Liver (tissue), 9 donors: ENCODE results near the gene SAYSD1. TPM values are rescaled to one million over a fixed set of nuclear protein-coding genes. Genes with fewer than 3 reads are reported as not detected.

ENCODE experiments used
- DNase-seq: peaks from one replicate; pipeline ENCODE4 v3.0.0-alpha.2; 2017; ENCODE audit warnings: low spot score
- H3K27ac ChIP-seq, 2 donors: one replicate each; pipeline ENCODE4 v1.7.0; 2013; ENCODE audit warnings: inconsistent platforms in 2 of 2, low read length in 2 of 2, control low read depth in 1 of 2, low read depth in 1 of 2, mild to moderate bottlenecking in 1 of 2
- H3K27me3 ChIP-seq, 4 donors: one replicate each; pipeline versions ENCODE4 v1.6.1 to v1.7.0; 2013; ENCODE audit warnings: low read length in 3 of 4, inconsistent platforms in 1 of 4, mild to moderate bottlenecking in 1 of 4, moderate library complexity in 1 of 4; ENCODE audit not compliant: control insufficient read depth in 4 of 4, insufficient read depth in 4 of 4
- H3K36me3 ChIP-seq, 4 donors: one replicate each; pipeline versions ENCODE4 v1.6.1 to v1.7.0; 2013; ENCODE audit warnings: low read length in 3 of 4, mild to moderate bottlenecking in 3 of 4, low read depth in 1 of 4, moderate library complexity in 1 of 4; ENCODE audit not compliant: control insufficient read depth in 4 of 4, insufficient read depth in 3 of 4
- H3K4me1 ChIP-seq, 4 donors: one replicate each; pipeline versions ENCODE4 v1.6.1 to v1.7.0; 2013; ENCODE audit warnings: low read length in 3 of 4, mild to moderate bottlenecking in 3 of 4, moderate library complexity in 1 of 4; ENCODE audit not compliant: control insufficient read depth in 4 of 4, insufficient read depth in 4 of 4
- H3K4me3 ChIP-seq, 3 donors: one replicate each; pipeline versions ENCODE4 v1.6.1 to v1.7.0; 2013; ENCODE audit warnings: low read length in 3 of 3, control low read depth in 1 of 3, low read depth in 1 of 3, mild to moderate bottlenecking in 1 of 3
- H3K9ac ChIP-seq, 2 donors: one replicate each; pipeline ENCODE4 v1.7.0; 2013; ENCODE audit warnings: low read length in 2 of 2, mild to moderate bottlenecking in 2 of 2, moderate library complexity in 2 of 2, control low read depth in 1 of 2, low read depth in 1 of 2
- H3K9me3 ChIP-seq, 4 donors: one replicate each; pipeline versions ENCODE4 v1.6.1 to v1.7.0; 2013; ENCODE audit warnings: low read length in 3 of 4; ENCODE audit not compliant: control insufficient read depth in 4 of 4
- EGR1 ChIP-seq, 2 donors: IDR thresholded peaks; 2 replicates each; pipeline ENCODE4 v1.6.1; 2016 to 2018; ENCODE audit warnings: antibody characterized with exemption in 2 of 2, low read depth in 2 of 2
- FOXA1 ChIP-seq: IDR thresholded peaks from 2 replicates; pipeline ENCODE4 v1.6.1; 2016; ENCODE audit warnings: antibody characterized with exemption
- FOXA2 ChIP-seq: IDR thresholded peaks from 2 replicates; pipeline ENCODE4 v1.6.1; 2016; ENCODE audit warnings: antibody characterized with exemption
- HNF4A ChIP-seq, 2 donors: conservative IDR thresholded peaks; 2 replicates each; pipeline ENCODE4 v1.6.1; 2016; ENCODE audit warnings: antibody characterized with exemption in 2 of 2, mild to moderate bottlenecking in 2 of 2
- JUND ChIP-seq, 2 donors: IDR thresholded peaks; 2 replicates each; pipeline ENCODE4 v1.6.1; 2016; ENCODE audit warnings: antibody characterized with exemption in 2 of 2
- NR2F2 ChIP-seq: IDR thresholded peaks from 2 replicates; pipeline ENCODE4 v1.6.1; 2016; ENCODE audit warnings: antibody characterized with exemption
- RAD21 ChIP-seq, 2 donors: IDR thresholded peaks; 2 replicates each; pipeline ENCODE4 v1.6.1; 2016; ENCODE audit warnings: antibody characterized with exemption in 2 of 2, mild to moderate bottlenecking in 2 of 2
- REST ChIP-seq: IDR thresholded peaks from 2 replicates; pipeline ENCODE4 v1.6.1; 2016; ENCODE audit warnings: antibody characterized with exemption, mild to moderate bottlenecking
- RXRA ChIP-seq, 2 donors: IDR thresholded peaks; 2 replicates each; pipeline ENCODE4 v1.6.1; 2017 to 2018; ENCODE audit warnings: antibody characterized with exemption in 2 of 2, mild to moderate bottlenecking in 1 of 2
- SP1 ChIP-seq: IDR thresholded peaks from 2 replicates; pipeline ENCODE4 v1.6.1; 2018; ENCODE audit warnings: antibody characterized with exemption, mild to moderate bottlenecking
- TAF1 ChIP-seq: conservative IDR thresholded peaks from 2 replicates; pipeline ENCODE4 v1.6.1; 2016; ENCODE audit warnings: antibody characterized with exemption, mild to moderate bottlenecking
- YY1 ChIP-seq: IDR thresholded peaks from 2 replicates; pipeline ENCODE4 v1.6.1; 2016; ENCODE audit warnings: antibody characterized with exemption, mild to moderate bottlenecking
- ZBTB33 ChIP-seq: IDR thresholded peaks from 2 replicates; pipeline ENCODE4 v1.6.1; 2016; ENCODE audit warnings: antibody characterized with exemption
- WGBS: extraction: QIAGEN DNeasy Blood & Tissue Kit; methylation state at CpG from one replicate; pipeline ENCODE4 v1.1.7; 2013; 5-methylcytosine and 5-hydroxymethylcytosine counted together
- polyA plus RNA-seq, 2 donors: library from polyadenylated mRNA; stranded (reverse) in 1 of 2; unstranded in 1 of 2; fragments of 200-250 nt in 1 of 2; fragments of >200 nt in 1 of 2; fragmentation: Nextera tagmentation in 1 of 2; extraction: Ambion mirVana in 1 of 2; gene quantifications; one replicate each; pipeline versions ENCODE4 v1.2.1 to v1.2.3, GENCODE V29; 2013 to 2015
- total RNA-seq, 2 donors: library from RNA; depleted of rRNA; stranded (reverse); fragments of >200 nt; gene quantifications; one replicate each; pipeline ENCODE4 v1.2.3, GENCODE V29; 2014
- TF ChIP-seq, protein P1 (sequence below): IDR thresholded peaks from 2 replicates; pipeline ENCODE4 v1.6.1; 2016; ENCODE audit warnings: antibody characterized with exemption
- TF ChIP-seq, protein P2 (sequence below): fragments of 150-350 bp; IDR thresholded peaks from 2 replicates; pipeline ENCODE4 v1.5.1; 2017; ENCODE audit warnings: improper control_type of control experiment, low read depth, low read length; ENCODE audit not compliant: missing input control
- TF ChIP-seq, protein P3 (sequence below): IDR thresholded peaks from 2 replicates; pipeline ENCODE4 v1.6.1; 2016; ENCODE audit warnings: antibody characterized with exemption
- donor health status: healthy.
- donor health status: healthy.
- donor health status: healthy.
- donor health status: healthy.
- donor health status: healthy.

Gene SAYSD1
- total and polyA plus RNA-seq, 4 donors, result 6.5 to 12.2 (median 9.3) TPM

DNA sequence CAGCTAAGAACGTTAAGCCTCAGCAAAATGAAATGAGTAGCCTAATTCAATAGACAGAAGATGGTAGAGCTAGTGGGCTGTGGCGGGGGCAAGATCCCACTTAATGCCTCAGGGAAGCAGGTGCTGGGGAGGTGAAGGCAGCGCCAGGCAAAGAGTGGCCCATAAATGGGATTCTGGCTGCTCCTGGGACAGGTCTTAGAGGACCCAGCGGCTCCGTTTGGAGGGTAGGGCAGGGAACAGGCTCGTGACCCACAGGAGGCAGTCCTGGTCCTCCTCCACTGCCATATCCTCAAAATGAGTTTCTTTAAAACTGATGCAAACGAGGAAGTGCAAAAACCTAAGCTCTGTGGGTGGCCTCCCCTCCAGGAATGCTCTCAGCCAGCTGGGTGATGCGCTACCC is 32.7 kb downstream of the SAYSD1 start:
- Histone ChIP-seq H3K9ac (no peak overlapping the region), H3K4me1 (no peaks in the 10 kb centered on the region), H3K27me3 (no peaks in the 10 kb centered on the region), H3K4me3 (no peak overlapping the region), H3K27ac (no peak overlapping the region), H3K36me3 (no peaks in the 10 kb centered on the region), H3K9me3 (no peaks in the 10 kb centered on the region)
- WGBS, result 88% methylated on average over 8 of the region's 8 CpGs
- TF ChIP-seq NR2F2 (no peak), JUND (IDR thresholded peaks at IDR 0.05) (no peak), RAD21 (IDR thresholded peaks at IDR 0.05) (no peak)
- DNase-seq, result no peak

- Histone ChIP-seq H3K27ac (no peak overlapping the region), H3K9me3 (no peaks in the 10 kb centered on the region), H3K9ac (no peak overlapping the region), H3K27me3 (no peaks in the 10 kb centered on the region), H3K36me3 (no peaks in the 10 kb centered on the region), H3K4me3 (no peak overlapping the region), H3K4me1 (no peaks in the 10 kb centered on the region)
- 83% methylated on average over 5 of the region's 5 CpGs for WGBS
- TF ChIP-seq HNF4A (conservative IDR thresholded peaks at IDR 0.05) (no peak), ZBTB33 (no peak), RXRA (IDR thresholded peaks at IDR 0.05) (no peak), NR2F2 (no peak), EGR1 (IDR thresholded peaks at IDR 0.05; ENCODE audit: low read depth in 2 of 2) (no peak), JUND (IDR thresholded peaks at IDR 0.05) (no peak), RAD21 (IDR thresholded peaks at IDR 0.05) (no peak), TAF1 (no peak), FOXA1 (no peak), SP1 (no peak), FOXA2 (no peak), REST (no peak), YY1 (no peak)
- TF ChIP-seq, protein P1, sequence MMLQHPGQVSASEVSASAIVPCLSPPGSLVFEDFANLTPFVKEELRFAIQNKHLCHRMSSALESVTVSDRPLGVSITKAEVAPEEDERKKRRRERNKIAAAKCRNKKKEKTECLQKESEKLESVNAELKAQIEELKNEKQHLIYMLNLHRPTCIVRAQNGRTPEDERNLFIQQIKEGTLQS, result no peak
- TF ChIP-seq, protein P2, sequence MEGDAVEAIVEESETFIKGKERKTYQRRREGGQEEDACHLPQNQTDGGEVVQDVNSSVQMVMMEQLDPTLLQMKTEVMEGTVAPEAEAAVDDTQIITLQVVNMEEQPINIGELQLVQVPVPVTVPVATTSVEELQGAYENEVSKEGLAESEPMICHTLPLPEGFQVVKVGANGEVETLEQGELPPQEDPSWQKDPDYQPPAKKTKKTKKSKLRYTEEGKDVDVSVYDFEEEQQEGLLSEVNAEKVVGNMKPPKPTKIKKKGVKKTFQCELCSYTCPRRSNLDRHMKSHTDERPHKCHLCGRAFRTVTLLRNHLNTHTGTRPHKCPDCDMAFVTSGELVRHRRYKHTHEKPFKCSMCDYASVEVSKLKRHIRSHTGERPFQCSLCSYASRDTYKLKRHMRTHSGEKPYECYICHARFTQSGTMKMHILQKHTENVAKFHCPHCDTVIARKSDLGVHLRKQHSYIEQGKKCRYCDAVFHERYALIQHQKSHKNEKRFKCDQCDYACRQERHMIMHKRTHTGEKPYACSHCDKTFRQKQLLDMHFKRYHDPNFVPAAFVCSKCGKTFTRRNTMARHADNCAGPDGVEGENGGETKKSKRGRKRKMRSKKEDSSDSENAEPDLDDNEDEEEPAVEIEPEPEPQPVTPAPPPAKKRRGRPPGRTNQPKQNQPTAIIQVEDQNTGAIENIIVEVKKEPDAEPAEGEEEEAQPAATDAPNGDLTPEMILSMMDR, result no peak
- TF ChIP-seq, protein P3, sequence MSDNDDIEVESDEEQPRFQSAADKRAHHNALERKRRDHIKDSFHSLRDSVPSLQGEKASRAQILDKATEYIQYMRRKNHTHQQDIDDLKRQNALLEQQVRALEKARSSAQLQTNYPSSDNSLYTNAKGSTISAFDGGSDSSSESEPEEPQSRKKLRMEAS, result no peak
- DNase-seq, result no peak
These were observed 34.6 kb downstream of the SAYSD1 start for GRCh38 chr6:39080246-39080875.
